Activated CD8-positive, alpha-beta memory T cell treated with anti-CD3 and anti-CD28 coated beads for 24 hours (primary cell): ENCODE results near the gene CAMKMT.

Experiments used
- DNase-seq: peaks from one replicate; pipeline ENCODE4 v3.0.0-alpha.2; 2020

The CAMKMT gene

DNA sequence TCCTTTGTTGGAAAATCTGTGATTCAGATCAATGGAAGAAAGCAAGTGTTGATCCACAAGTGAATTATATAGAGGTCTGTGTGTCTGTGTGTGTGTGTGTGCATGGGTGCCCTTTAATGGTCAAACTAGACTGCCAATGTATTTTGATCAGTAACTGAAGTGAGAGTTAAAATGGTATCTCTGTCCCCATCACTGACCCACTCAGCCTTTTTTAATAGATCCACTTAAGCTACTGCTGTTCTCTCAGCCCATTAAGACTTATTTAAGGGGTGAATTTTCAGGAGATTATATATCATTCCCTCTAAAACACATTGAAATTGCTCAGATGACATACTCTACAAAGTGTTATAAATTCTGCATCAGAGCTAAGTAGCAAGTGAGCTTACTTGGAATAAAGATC lies 386.0 kb downstream of the CAMKMT start:
- DNase-seq, result no peak

DNA sequence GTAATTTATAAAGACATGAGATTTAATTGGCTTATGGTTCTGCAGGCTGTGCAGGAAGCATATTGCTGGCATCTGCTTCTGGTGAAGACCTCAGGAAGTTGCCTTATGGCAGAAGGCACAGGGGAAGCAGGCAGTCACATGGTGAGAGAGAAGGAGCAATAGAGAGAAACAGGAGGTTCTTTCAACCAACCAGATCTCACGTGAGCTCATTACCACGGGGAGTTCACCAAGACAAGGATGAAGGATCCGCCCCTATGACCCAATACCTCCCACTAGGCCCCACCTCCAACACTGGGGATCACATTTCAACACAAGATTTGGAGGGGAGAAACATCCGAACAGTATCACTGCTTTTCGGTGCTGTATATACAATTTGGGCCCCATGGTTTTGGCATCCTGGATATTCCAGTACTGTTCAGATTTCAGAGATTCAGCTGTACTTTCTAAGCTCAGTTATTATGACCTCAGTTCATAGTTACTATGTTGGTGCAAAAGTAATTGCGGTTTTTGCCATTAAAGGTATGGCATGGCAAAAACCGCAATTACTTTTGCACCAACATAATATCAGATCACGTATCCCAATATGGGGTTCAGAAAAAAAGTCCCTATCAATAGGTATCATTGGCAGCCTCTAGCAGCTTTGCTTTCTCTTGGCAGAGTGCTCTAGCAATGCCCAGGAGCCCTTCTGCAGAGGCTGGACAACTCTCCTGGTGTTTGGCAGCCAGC lies 390.2 kb downstream of the CAMKMT start:
- DNase-seq, result no peak

GRCh38 chr2:44752761-44753160 lies 391.0 kb downstream of the CAMKMT start:
- DNase-seq, result no peak

GRCh38 chr2:44753552-44754285 lies 392.0 kb downstream of the CAMKMT start:
- no peak for DNase-seq

DNA sequence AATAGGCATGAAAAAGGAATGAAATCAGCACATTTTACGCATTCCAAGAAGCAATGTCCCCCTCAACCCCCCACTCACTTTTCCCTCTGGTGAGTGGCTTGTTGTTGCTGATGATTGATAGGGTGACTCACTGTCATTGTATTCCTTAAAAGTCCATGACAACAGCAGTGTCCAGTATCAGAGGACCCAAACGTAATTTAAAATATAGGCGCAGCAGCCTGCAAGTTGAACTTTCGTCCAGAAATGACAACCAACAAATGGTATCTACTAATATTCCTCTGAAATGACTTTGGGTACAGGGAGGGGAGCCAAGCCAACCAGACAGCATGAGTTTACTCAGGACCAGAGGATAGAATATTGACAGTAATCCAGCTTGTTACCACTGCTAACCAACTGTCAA lies 396.8 kb downstream of the CAMKMT start:
- DNase-seq, result no peak

DNA sequence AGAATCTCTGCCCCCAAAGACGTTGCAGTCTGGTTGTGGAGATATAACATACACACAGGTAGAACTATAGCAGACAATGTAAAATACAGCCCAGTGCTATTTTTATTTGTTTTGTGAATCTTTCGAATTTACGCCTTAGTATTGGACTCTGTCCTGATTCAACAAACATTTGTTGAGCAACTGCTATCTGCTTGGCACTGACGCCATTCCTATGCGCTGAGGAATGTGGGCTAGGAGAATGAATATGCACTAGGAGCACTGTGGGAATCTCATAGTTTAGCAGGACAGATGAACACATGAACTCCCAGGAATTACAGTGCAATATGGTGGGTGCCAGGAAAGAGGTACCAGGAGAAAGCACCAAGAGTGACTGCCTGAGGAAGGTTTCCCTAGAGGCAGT lies 398.1 kb downstream of the CAMKMT start:
- DNase-seq, result no peak

DNA sequence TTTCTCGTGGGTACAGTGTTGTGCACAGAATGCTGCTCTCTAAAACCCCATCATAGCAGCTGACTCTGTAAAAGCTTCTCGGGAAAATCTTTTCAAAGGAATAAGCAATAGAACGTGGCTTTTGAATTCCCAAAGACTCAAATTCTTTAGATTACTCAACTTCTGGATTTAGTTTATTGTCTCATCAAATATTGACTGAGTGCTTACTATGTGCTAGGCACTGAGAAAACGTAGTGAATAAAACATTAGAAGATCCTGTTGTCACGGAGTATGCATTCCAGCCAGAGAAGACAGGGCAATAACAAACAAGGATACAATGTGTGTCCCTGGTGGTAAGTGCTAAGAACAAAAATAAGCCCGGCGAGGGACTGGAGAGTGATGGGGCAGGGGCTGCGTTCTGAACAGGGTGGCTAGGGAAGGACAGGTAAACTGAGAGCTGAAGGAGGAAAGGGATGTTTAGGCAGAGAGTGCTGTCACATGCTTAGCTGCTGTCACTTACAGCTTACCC lies 401.6 kb downstream of the CAMKMT start:
- DNase-seq, result no peak

DNA sequence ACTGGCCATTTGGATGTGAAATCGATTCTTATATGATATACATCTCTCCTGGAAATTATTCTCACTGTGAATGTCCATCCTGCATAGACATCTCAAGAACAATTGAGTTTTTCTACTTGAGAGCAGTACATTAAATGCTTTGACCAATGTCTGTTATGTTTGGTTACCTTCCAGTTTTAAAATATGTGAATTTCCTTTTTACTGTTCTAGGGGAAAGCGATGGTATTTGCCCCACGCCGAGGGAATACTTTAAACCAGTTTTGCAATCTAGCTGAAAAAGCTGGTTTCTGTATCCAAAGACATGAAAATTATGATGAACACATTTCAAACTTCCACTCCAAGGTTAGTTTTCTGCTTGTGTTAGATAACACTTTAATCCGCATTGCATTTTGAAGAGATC lies 404.5 kb downstream of the CAMKMT start:
- no peak for DNase-seq

DNA sequence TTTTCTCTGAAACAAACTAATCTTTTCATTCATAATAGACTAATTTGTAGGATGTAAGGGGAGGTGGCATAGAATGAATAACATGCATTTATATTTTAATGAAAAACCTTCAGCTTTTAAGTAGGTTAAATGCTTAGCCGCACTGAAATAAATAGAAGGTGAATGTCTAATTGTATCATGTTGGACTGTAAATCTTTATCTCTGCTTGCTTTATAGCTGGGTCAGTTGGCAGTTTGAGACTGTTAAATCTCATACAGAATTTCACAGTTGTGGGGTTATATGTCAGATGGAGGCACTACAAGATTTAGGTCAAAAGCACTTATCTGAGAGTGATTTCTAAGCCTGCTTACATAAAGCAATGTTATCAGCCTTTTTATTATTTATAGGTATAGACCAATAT lies 405.0 kb downstream of the CAMKMT start:
- no peak for DNase-seq

DNA sequence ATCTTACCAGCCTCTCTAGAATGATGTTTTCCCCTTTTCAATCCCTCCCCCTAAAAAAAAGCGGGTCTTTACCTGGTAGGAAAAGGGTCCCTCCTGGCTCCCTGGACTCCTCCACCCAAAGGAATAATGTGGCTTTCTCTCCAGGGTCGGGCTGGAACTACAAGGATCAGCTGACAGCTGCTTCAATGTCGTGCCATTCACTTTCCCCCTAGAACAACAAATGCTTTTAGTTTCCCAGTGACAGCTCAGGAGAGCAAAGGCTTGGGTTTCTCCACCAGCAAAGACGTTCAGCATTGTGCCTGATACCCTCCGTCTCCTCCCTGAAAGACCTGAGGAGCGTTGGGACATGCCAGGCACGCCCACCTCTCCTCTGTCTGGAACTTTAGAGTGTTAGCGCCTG lies 405.9 kb downstream of the CAMKMT start:
- DNase-seq, result no peak

- DNase-seq, result no peak
These were observed 406.9 kb downstream of the CAMKMT start for GRCh38 chr2:44768438-44769236.

GRCh38 chr2:44769349-44770011 lies 407.7 kb downstream of the CAMKMT start:
- no peak for DNase-seq

GRCh38 chr2:44770221-44771195 lies 408.8 kb downstream of the CAMKMT start:
- no peak for DNase-seq

DNA sequence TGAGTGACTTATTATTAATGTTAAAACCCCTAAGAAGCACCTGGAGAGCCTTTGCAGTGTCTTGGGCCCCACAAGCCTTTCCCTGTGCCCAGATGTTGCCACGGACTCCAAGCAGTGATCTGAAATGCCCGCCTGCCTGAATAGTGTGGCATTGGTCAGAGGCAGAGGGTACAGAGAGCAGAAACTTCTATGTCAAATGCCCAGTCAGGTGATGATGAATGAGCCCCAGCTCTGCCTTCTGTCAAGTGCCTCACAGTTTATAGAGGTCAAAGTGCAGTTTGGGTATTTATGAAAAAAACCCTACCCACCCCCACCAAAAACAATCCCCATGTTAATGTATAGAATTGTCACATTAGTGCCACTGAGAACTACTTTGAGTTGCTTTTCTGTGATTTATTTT lies 409.8 kb downstream of the CAMKMT start:
- no peak for DNase-seq

GRCh38 chr2:44772131-44772530 lies 410.4 kb downstream of the CAMKMT start:
- DNase-seq, result no peak

DNA sequence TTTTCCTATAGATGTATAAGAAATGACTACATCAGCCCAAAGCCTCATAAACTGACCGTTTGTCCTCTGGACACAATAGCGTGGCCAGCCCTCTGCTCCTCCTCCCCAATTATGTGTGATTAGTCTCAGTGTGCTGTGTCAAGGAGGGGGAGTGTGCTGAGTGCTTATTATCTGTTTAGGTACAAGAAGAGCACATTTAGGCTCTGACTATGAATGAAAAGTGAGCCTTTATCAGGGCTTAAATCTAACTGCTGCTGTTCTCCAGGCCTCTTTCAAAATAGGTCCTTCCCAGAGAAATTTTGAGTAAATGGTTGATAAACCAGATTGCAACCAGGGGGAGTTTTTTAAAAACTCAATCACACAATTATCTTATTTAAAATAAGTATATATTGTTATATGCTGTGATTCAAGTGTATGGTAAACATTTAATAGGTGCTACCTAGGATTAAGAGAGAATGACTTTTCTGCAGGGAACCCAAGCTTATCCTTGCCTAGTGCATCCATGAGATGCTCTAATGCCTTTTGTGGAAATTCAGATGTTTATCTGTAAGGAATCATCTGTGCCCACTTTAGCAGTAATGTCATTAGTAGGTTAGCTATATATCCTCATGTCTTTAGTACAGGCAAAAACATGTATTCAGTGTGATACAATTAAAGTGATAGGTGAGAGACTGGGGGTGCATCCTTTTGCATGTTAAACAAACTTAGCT lies 411.1 kb downstream of the CAMKMT start:
- DNase-seq, result no peak

DNA sequence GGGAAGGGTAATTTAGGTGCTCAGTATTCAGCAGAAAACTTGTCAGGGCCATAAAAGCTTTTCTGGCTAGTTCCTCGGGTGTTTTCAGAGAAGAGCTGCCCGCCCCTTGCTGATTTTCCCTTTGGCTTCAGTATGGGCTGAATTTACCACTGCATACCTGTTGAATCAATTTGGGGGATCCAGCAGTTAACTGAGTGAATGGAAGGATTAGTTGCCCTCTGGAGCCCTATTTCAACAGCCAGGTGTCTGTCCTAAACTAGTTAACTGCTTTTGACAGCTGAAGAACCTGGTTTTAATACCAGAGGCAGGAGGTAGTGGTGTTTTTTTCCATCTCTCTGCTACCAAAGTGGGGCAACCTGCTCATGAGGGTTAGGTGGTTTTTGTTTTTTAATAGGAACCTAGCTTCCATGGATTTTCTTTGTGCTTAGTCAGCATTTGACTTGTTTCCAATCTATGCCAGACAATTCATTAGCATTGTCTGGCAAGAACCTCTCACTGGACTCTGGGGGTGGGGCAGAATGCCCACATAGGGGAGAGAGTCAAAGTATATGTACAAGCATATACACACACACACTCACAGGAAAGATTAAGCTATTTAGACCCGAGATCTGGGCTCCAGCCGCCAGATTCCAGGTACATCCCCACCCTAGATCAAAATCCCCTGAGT lies 413.2 kb downstream of the CAMKMT start:
- DNase-seq, result no peak

DNA sequence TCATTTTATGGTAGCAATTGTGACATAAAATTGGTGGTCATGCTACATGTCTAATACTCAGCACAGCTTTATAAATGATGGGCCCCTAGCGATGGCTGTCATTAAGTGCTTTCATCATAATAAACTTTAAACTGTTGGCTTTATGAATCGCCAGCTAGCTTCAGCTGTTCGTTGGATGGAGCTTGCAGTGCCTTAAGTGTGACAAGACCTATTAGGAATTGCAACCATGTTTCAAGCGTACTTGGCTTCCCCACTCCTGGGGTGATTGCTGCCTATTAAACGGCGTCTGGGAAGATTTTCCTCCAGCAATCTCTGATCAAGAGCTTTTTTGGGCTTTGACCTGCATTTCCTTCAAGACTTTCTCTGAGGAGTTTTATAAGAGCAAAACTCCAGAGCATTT lies 415.3 kb downstream of the CAMKMT start:
- DNase-seq, result no peak

GRCh38 chr2:44777537-44777936 lies 415.8 kb downstream of the CAMKMT start:
- no peak for DNase-seq

- no peak for DNase-seq
These were observed 416.5 kb downstream of the CAMKMT start for GRCh38 chr2:44778221-44778654.
